GM12878 (cell line): ENCODE measurements around the gene EXOC4. TPM values are rescaled to one million over a fixed set of nuclear protein-coding genes. Genes with fewer than 3 reads are reported as not detected.

Experiments
- ATAC-seq: fragments of 200-7000 bp; cut with Tn5 transposase; 3 replicates; pipeline ENCODE4 v1.9.1; 2020; ENCODE audit warnings: mild to moderate bottlenecking, moderate library complexity
- BruUV-seq: library from RNA; stranded (reverse); fragments of 400-500 nt; replicated peaks from 2 replicates; lab custom pipeline; 2021; lab: Mats Ljungman, UMichigan
- CTCF ChIA-PET: fragments of 300-600 bp; sonication (Branson Sonifier 250); formaldehyde crosslinking; extraction: SDS; loops from one replicate; lab custom pipeline; 2021; ENCODE audit warnings: inconsistent platforms; lab: Yijun Ruan, JAX
- POLR2A ChIA-PET: fragments of 350-600 bp; formaldehyde crosslinking; extraction: SDS; loops from one replicate; lab custom pipeline; 2021; ENCODE audit warnings: inconsistent platforms; lab: Charles Lee
- RAD21 ChIA-PET: fragments of 300-600 bp; sonication (Branson Sonifier 250); formaldehyde crosslinking; loops from one replicate; lab custom pipeline; 2023; ENCODE audit warnings: antibody characterized with exemption; ENCODE audit not compliant: unreplicated experiment; lab: Charles Lee
- SMC1A ChIA-PET: fragments of 300-600 bp; sonication (Branson Sonifier 250); formaldehyde crosslinking; loops from one replicate; lab custom pipeline; 2023; ENCODE audit not compliant: unreplicated experiment, uncharacterized antibody; lab: Charles Lee
- DNase-seq: peaks from one replicate; pipeline ENCODE4 v3.0.0-alpha.2; 2011; ENCODE audit warnings: low read depth, low spot score
- FAIRE-seq: peaks from 3 replicates; lab custom pipeline; 2011; peaks lifted over from hg19 to GRCh38; lab: Jason Lieb, UNC
- H2AFZ ChIP-seq: 2 replicates; pipeline ENCODE4 v1.6.0; 2011; ENCODE audit warnings: low read depth, low read length, control low read depth; ENCODE audit not compliant: control insufficient read depth
- H3K27ac ChIP-seq: 2 replicates; pipeline ENCODE4 v1.5.1; 2011; ENCODE audit warnings: control low read depth; ENCODE audit not compliant: control insufficient read depth, insufficient read depth
- H3K27me3 ChIP-seq, 2 experiments: replicated peaks in 1 of 2; 2 replicates each; pipeline versions ENCODE4 v1.6.0 to v1.6.1; 2011; ENCODE audit warnings: low read length in 1 of 2; ENCODE audit not compliant: control insufficient read depth in 2 of 2, insufficient read depth in 2 of 2
- H3K36me3 ChIP-seq, 2 experiments: 2 replicates each; pipeline ENCODE4 v1.5.1; 2011; ENCODE audit warnings: low read length in 1 of 2; ENCODE audit not compliant: control insufficient read depth in 2 of 2, insufficient read depth in 2 of 2
- H3K4me1 ChIP-seq: 2 replicates; pipeline ENCODE4 v1.6.1; 2011; ENCODE audit warnings: mild to moderate bottlenecking, low read length, moderate library complexity, mixed read lengths; ENCODE audit not compliant: control insufficient read depth, insufficient read depth
- H3K4me2 ChIP-seq: 2 replicates; pipeline ENCODE4 v1.6.0; 2011; ENCODE audit warnings: control low read depth; ENCODE audit not compliant: control insufficient read depth, insufficient read depth
- H3K4me3 ChIP-seq: fragments of 200-600 bp; sonication (generic); 2 replicates; pipeline ENCODE4 v1.5.1; 2016
- H3K79me2 ChIP-seq: 2 replicates; pipeline ENCODE4 v1.6.0; 2011; ENCODE audit warnings: low read length; ENCODE audit not compliant: control insufficient read depth, insufficient read depth
- H3K9ac ChIP-seq: 2 replicates; pipeline ENCODE4 v1.8.0; 2011; ENCODE audit warnings: low read length, control low read depth, mixed read lengths; ENCODE audit not compliant: control insufficient read depth, insufficient read depth
- H3K9me3 ChIP-seq: replicated peaks from 3 replicates; pipeline ENCODE4 v1.5.1; 2011; ENCODE audit warnings: mild to moderate bottlenecking, low read length; ENCODE audit not compliant: control insufficient read depth, insufficient read depth
- H4K20me1 ChIP-seq: 2 replicates; pipeline ENCODE4 v1.6.0; 2011; ENCODE audit not compliant: control insufficient read depth, insufficient read depth
- BCL11A ChIP-seq: IDR thresholded peaks from 2 replicates; pipeline ENCODE4 v1.6.1; 2011; ENCODE audit warnings: low read depth, low read length
- CREB1 ChIP-seq: IDR thresholded peaks from 2 replicates; pipeline ENCODE4 v1.6.1; 2012; ENCODE audit warnings: low read depth, mild to moderate bottlenecking, inconsistent platforms
- DPF2 ChIP-seq: fragments of 450-650 bp; IDR thresholded peaks from 2 replicates; pipeline ENCODE4 v1.6.1; 2017; ENCODE audit warnings: mild to moderate bottlenecking
- FOXM1 ChIP-seq: IDR thresholded peaks from 2 replicates; pipeline ENCODE4 v1.6.1; 2012; ENCODE audit warnings: low read depth, mild to moderate bottlenecking, inconsistent platforms, low read length, moderate library complexity
- IRF4 ChIP-seq: IDR thresholded peaks from 2 replicates; pipeline ENCODE4 v1.6.1; 2011; ENCODE audit warnings: low read depth, low read length
- JUNB ChIP-seq: IDR thresholded peaks from 2 replicates; pipeline ENCODE4 v1.6.1; 2016; ENCODE audit warnings: antibody characterized with exemption, mild to moderate bottlenecking
- MEF2A ChIP-seq: IDR thresholded peaks from 2 replicates; pipeline ENCODE4 v1.6.1; 2011; ENCODE audit warnings: low read depth, mild to moderate bottlenecking, low read length, moderate library complexity; ENCODE audit not compliant: insufficient read depth
- MTA2 ChIP-seq: fragments of 450-650 bp; IDR thresholded peaks from 2 replicates; pipeline ENCODE4 v1.6.1; 2016; ENCODE audit warnings: low read depth, mild to moderate bottlenecking, moderate library complexity
- NR2F1 ChIP-seq: fragments of 450-650 bp; conservative IDR thresholded peaks from 2 replicates; pipeline ENCODE4 v1.6.1; 2017; ENCODE audit warnings: mild to moderate bottlenecking
- RUNX3 ChIP-seq: IDR thresholded peaks from 2 replicates; pipeline ENCODE4 v1.6.1; 2012; ENCODE audit warnings: low read length, inconsistent platforms
- SPI1 ChIP-seq: IDR thresholded peaks from 2 replicates; pipeline ENCODE4 v1.6.1; 2011; ENCODE audit warnings: low read depth, mild to moderate bottlenecking, low read length, moderate library complexity, borderline replicate concordance; ENCODE audit not compliant: insufficient read depth
- YBX1 ChIP-seq: fragments of 450-650 bp; IDR thresholded peaks from 2 replicates; pipeline ENCODE4 v1.6.1; 2016; ENCODE audit warnings: antibody characterized with exemption
- WGBS: methylation state at CpG from one replicate; pipeline ENCODE4 v1.1.6; 2016; ENCODE audit warnings: low lambda C conversion rate; ENCODE audit not compliant: insufficient replicate concordance, insufficient coverage; ENCODE audit errors: missing lambda C conversion rate; 5-methylcytosine and 5-hydroxymethylcytosine counted together
- in situ Hi-C: fragments of 300-500 bp; cut with MboI; formaldehyde crosslinking; loops from 9 replicates; pipeline ENCODE4 v1.14.3; 2018; ENCODE audit warnings: mixed read lengths
- intact Hi-C: fragments of 100-400 bp; cut with micrococcal nuclease; formaldehyde crosslinking; loops from one replicate; pipeline ENCODE4 v1.14.2; 2022; ENCODE audit not compliant: unreplicated experiment
- polyA plus RNA-seq, 11 experiments: library from polyadenylated mRNA; depleted of rRNA in 4 of 11; unstranded in 6 of 11; stranded (reverse) in 5 of 11; fragments of >200 nt; fragmentation: Nextera tagmentation in 4 of 11; fragmentation: Illumina TruSeq in 1 of 11; extraction: Ambion mirVana in 4 of 11; extraction: Trizol in 1 of 11; gene quantifications; 1 replicate in 1 of 11; 2 replicates in 10 of 11; pipeline versions ENCODE4 v1.2.1 to v1.2.3, GENCODE V29; 2011 to 2016; ENCODE audit warnings: inconsistent platforms in 2 of 11, missing spikeins in 2 of 11, low read depth in 1 of 11
- total RNA-seq, 4 experiments: library from RNA; depleted of rRNA in 3 of 4; stranded (reverse); fragments of >200 nt in 3 of 4; fragmentation: Illumina TruSeq in 1 of 4; extraction: Trizol in 1 of 4; gene quantifications; 2 replicates each; pipeline versions ENCODE4 v1.2.1 to v1.2.3, GENCODE V29; 2013 to 2021
- TF ChIP-seq, protein P1 (sequence below): IDR thresholded peaks from 2 replicates; pipeline ENCODE4 v1.6.1; 2012; ENCODE audit warnings: improper control_type of control experiment, low read depth, low read length; ENCODE audit not compliant: insufficient replicate concordance
- TF ChIP-seq, protein P2 (sequence below): IDR thresholded peaks from 2 replicates; pipeline ENCODE4 v1.6.1; 2012; ENCODE audit warnings: low read length, inconsistent platforms

Gene EXOC4
- total and polyA plus RNA-seq, 10 of the 15 experiments (the other 5 are each of a cell fraction or from before 2014, with no cell fraction given), result 13.2 to 44.5 (median 29.6) TPM

- Histone ChIP-seq H3K4me2 (no peak overlapping the region), H3K79me2 (no peaks in the 10 kb centered on the region), H3K9ac (no peak overlapping the region), H3K9me3 (peaks cover 2% of the 10 kb centered on the region; the same call in 2 of the 3 replicates), H3K36me3 (no peaks in the 10 kb centered on the region), H3K4me3 (no peak overlapping the region), H2AFZ (no peak overlapping the region), H3K27me3 (no peaks in the 10 kb centered on the region), H3K27ac (no peak overlapping the region), H3K4me1 (no peaks in the 10 kb centered on the region), H4K20me1 (no peaks in the 10 kb centered on the region; the same call in 1 of the 2 replicates)
- FAIRE-seq (no peak), DNase-seq (peak; percentile 23), ATAC-seq (peak; percentile 87)
- in situ Hi-C loops, result no loop called here
- ChIA-PET RAD21 (no interaction called here), POLR2A (no interaction called here), CTCF (no interaction called here), SMC1A (no interaction called here)
- 9% methylated on average over 5 of the region's 5 CpGs for WGBS
- intact Hi-C loops, result no loop called here
- TF ChIP-seq NR2F1, result peak; percentile 84
- TF ChIP-seq, protein P1, sequence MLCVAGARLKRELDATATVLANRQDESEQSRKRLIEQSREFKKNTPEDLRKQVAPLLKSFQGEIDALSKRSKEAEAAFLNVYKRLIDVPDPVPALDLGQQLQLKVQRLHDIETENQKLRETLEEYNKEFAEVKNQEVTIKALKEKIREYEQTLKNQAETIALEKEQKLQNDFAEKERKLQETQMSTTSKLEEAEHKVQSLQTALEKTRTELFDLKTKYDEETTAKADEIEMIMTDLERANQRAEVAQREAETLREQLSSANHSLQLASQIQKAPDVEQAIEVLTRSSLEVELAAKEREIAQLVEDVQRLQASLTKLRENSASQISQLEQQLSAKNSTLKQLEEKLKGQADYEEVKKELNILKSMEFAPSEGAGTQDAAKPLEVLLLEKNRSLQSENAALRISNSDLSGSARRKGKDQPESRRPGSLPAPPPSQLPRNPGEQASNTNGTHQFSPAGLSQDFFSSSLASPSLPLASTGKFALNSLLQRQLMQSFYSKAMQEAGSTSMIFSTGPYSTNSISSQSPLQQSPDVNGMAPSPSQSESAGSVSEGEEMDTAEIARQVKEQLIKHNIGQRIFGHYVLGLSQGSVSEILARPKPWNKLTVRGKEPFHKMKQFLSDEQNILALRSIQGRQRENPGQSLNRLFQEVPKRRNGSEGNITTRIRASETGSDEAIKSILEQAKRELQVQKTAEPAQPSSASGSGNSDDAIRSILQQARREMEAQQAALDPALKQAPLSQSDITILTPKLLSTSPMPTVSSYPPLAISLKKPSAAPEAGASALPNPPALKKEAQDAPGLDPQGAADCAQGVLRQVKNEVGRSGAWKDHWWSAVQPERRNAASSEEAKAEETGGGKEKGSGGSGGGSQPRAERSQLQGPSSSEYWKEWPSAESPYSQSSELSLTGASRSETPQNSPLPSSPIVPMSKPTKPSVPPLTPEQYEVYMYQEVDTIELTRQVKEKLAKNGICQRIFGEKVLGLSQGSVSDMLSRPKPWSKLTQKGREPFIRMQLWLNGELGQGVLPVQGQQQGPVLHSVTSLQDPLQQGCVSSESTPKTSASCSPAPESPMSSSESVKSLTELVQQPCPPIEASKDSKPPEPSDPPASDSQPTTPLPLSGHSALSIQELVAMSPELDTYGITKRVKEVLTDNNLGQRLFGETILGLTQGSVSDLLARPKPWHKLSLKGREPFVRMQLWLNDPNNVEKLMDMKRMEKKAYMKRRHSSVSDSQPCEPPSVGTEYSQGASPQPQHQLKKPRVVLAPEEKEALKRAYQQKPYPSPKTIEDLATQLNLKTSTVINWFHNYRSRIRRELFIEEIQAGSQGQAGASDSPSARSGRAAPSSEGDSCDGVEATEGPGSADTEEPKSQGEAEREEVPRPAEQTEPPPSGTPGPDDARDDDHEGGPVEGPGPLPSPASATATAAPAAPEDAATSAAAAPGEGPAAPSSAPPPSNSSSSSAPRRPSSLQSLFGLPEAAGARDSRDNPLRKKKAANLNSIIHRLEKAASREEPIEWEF, result no peak
- TF ChIP-seq FOXM1, result 0 out of 2 replicates have a peak, but pooled peaks have one; percentile 24
- TF ChIP-seq SPI1, result no peak
- 0 out of 2 replicates have a peak, but pooled peaks have one; percentile 13 for TF ChIP-seq MEF2A
- TF ChIP-seq RUNX3, result peak; percentile 90
- TF ChIP-seq DPF2, result 0 out of 2 replicates have a peak, but pooled peaks have one; percentile 19
- peak; percentile 76; the same call in 1 of the 2 replicates for TF ChIP-seq IRF4
- no peak for TF ChIP-seq YBX1
- TF ChIP-seq JUNB, result peak; percentile 82
- TF ChIP-seq MTA2, result peak; percentile 52; the same call in 1 of the 2 replicates
- TF ChIP-seq CREB1, result 0 out of 2 replicates have a peak, but pooled peaks have one; percentile 12
- TF ChIP-seq BCL11A, result 0 out of 2 replicates have a peak, but pooled peaks have one; percentile 12
- TF ChIP-seq, protein P2, sequence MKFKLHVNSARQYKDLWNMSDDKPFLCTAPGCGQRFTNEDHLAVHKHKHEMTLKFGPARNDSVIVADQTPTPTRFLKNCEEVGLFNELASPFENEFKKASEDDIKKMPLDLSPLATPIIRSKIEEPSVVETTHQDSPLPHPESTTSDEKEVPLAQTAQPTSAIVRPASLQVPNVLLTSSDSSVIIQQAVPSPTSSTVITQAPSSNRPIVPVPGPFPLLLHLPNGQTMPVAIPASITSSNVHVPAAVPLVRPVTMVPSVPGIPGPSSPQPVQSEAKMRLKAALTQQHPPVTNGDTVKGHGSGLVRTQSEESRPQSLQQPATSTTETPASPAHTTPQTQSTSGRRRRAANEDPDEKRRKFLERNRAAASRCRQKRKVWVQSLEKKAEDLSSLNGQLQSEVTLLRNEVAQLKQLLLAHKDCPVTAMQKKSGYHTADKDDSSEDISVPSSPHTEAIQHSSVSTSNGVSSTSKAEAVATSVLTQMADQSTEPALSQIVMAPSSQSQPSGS, result peak; percentile 37; the same call in 1 of the 2 replicates
- no TSS peak for BruUV-seq
These were observed 525.6 kb downstream of the EXOC4 start for GRCh38 chr7:133778472-133778871.
